HG03571 (cell line): ENCODE data around the gene GPR82.
"Not testable (repeated sequence)": the region's sequence is repeated elsewhere in the genome, so short reads cannot be mapped to it uniquely, and the experiment has no call there.

Experiments
- ATAC-seq: cut with Tn5 transposase; IDR thresholded peaks from one replicate; pipeline ENCODE4 v1.9.1; 2021; ENCODE audit not compliant: unreplicated experiment

The GPR82 gene, protein sequence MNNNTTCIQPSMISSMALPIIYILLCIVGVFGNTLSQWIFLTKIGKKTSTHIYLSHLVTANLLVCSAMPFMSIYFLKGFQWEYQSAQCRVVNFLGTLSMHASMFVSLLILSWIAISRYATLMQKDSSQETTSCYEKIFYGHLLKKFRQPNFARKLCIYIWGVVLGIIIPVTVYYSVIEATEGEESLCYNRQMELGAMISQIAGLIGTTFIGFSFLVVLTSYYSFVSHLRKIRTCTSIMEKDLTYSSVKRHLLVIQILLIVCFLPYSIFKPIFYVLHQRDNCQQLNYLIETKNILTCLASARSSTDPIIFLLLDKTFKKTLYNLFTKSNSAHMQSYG

GRCh38 chrX:41723826-41724225, at the start of gene GPR82:
Gene GPR82, plus strand, starts transcription at chrX:41724181. Its CDS starts 2,846 bp downstream, at chrX:41727027.
- ATAC-seq, result no peak

GRCh38 chrX:41676361-41676760, 47.6 kb upstream of the GPR82 start:
- not testable (repeated sequence) for ATAC-seq

DNA sequence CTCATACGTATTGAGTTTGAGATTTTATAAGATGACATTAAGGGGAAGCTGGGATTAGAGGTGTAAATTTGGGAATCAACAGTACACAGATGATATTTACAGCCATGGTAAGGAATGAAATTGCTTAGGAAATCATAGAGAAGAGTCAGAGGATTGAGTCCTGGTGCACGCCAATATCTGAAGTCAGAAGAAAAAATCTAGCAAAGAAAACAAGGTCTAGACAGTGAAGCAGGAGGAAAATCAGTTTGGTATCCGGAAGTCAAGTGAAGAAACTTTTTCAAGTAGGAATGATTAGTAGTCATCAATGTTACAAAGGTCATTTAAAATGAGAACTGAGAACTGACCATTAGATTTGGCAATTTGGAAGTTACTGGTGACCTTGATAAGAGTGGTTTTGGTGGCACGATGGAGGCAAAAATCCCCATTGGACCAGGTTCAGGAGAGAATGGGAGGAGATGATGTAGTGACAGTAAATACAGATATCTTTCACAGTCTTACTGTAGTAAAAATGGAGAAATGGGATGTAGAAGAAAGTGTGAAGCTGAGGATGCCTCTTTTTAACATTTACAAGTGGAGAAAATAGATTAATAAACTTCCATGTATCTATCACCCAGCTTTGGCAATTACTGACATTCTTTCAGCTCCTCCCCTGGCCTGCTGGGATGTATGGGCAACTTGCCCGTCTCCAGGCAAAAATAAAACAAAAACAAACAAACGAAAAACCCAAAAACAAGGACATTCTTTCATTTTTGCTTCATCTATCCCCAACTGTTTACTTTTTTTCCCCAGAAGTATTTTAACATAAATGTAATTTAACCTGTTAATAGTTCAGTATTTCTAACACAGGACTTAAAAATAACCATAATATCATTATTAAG, 46.6 kb upstream of the GPR82 start:
- no peak for ATAC-seq

- no peak for ATAC-seq
Observed at GRCh38 chrX:41684138-41684537, 39.8 kb upstream of the GPR82 start.

- no peak for ATAC-seq
Observed at GRCh38 chrX:41684940-41685339, 39.0 kb upstream of the GPR82 start.

DNA sequence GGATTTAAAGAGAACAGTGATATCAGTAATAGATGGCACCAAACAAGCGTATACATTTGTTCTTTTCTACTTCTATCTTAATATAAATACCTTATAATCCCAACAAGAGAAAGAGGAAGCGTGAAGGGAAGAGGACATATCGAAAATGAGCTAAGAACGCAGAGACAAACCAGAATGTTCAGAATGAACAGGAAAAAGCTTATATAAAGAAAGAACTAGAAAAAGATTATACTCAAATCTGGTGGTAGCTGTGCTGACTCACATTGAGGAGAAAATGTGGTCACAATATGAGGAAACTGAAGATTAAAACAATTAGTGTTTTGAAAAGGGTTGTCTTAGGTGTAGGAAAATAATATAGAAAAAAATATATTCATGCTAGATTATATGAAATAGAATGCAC, 37.2 kb upstream of the GPR82 start:
- ATAC-seq, result no peak

- no peak for ATAC-seq
Observed at GRCh38 chrX:41688156-41688555, 35.8 kb upstream of the GPR82 start.

DNA sequence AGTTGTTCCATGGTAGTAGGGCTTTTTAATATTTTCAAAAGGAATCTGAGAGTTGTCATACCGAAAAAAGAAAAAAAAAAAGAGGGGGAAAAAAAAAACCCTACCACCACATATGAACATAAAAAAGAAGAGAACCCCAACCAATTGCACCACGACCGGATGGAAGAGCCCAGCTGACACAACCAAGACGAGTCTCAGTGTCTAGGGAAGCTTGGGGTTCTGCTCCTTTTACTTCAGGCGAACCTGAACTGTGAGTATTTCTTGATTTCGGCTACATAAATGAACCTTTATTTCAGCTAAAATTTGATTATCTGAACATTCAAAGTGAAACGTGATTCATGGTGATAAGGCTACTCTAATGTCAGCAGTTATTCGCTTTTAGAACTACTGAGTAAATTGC, 35.1 kb upstream of the GPR82 start, which contains the start of gene GPR34:
Gene GPR34, plus strand, starts transcription at position 139 of the 400 bp plus-strand sequence. CDS start 6,661 bp downstream, outside the sequence.
- no peak for ATAC-seq

DNA sequence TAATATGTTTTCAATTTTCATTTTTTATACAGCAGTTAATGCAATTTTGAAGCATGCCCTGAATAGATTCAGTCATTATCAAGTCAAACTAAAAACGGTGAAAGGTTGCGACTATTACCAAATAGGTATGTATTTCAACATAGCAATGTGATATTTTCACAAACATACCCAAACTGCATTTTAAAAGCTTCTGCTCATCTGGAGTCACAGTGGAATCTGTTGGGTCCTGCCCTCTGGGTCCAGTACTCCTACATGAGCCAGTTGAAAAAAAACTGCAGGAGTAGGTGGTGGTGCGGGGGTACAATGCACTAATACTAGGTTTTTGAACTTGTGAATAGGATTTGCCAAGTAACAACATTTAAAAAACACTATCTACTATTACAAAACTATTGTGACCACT, 34.3 kb upstream of the GPR82 start:
- no peak for ATAC-seq

- no peak for ATAC-seq
Observed at GRCh38 chrX:41692162-41692749, 31.7 kb upstream of the GPR82 start.

DNA sequence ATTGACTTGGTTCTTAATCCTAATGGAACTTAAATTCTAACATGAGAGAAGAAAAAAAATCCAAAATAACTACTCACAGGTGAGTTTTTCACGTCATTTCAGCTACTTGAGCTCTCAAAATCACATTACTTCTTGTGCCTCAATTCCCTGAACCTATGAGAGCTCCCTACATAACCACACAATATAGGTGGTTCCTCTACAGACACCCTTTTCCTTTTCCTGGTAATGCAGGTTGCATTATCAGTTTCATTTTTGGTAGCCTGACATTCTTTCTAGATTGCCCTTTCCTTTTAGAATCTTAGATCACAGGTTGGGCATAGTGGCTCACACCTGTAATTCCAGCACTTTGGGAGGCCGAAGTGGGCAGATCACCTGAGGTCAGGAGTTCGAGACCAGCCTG, 31.0 kb upstream of the GPR82 start:
- ATAC-seq, result no peak

- no peak for ATAC-seq
Observed at GRCh38 chrX:41695426-41695825, 28.6 kb upstream of the GPR82 start.

GRCh38 chrX:41703574-41704029, 20.4 kb upstream of the GPR82 start:
- ATAC-seq, result no peak

GRCh38 chrX:41705042-41705441, 18.9 kb upstream of the GPR82 start:
- no peak for ATAC-seq

DNA sequence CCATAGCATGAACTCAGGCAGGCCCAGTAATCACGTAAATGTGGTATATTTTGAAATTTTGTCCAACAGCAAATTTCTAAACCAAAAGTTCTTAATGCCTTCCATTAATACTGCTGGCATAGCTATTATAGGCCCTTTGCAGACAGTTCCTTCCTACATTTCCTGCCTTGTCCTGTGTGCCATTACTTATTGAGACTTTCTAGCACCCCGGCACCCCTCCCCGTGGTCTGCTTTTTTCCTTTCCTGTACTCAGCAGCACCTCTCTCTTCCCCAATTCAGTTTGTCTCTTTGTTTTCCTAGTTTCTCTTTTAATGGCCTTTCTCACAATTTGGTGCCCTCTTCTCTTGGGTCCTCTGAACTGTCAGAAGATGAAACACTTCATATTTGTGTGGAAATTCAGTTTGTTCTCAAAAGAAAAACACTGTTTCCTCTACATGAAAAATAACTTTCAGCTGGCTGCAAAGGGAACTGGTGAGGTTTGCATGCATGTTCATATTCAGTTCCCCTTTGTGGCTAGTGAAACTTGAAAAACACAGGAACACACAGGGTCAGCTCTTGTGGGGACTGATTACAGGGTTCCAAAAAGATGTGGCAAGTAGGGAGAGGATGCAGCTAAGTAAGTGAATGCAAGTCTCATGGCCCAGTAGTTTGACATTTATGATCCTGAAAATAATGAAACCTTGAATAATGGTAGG, 18.2 kb upstream of the GPR82 start:
- ATAC-seq, result peak; percentile 83

- no peak for ATAC-seq
Observed at GRCh38 chrX:41707218-41707617, 16.8 kb upstream of the GPR82 start.

- ATAC-seq, result no peak
Observed at GRCh38 chrX:41708486-41708885, 15.5 kb upstream of the GPR82 start.

GRCh38 chrX:41711021-41711667, 12.8 kb upstream of the GPR82 start:
- no peak for ATAC-seq

- ATAC-seq, result no peak
Observed at GRCh38 chrX:41716222-41716621, 7.8 kb upstream of the GPR82 start.

DNA sequence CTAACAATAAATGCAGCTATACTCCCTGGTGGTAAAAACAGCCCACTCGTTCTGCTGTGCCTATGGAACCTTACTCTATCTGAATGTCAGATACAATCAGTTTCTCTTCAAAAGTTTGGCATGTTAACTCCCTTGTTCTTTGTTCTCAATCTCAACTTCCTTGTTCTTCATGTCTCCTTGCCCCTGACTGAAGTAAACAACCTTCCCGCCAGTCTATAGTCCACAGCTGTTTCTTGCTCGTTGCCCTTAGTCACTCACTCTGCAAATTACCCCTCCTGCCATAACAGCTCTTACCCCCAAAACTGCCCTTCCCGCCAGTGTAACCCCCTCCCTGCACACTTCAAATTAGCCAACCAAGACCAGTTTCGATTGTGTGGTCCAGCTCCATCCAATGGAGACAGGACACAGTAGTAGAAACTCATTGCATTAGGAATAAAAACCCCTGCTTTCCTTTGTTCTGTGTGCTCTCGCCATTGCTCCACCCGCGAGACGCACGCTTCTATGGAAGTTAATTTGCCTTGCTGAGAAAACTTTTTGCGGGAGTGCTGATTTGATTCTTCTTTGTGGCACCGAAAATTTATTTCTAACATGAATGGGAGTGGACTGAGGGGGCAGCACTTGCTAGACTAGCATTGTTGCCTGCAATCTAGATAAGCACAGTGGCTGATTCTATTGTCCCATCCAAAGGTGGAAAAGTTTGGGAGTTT, 7.1 kb upstream of the GPR82 start:
- ATAC-seq, result no peak
